AG04450 (cell line): ENCODE measurements around the gene CNTN1. TPM values are rescaled to one million over a fixed set of nuclear protein-coding genes. Genes with fewer than 3 reads are reported as not detected.

Experiments
- CTCF ChIA-PET: fragments of 300-600, 350-600 bp; formaldehyde crosslinking; extraction: SDS; loops from one replicate; lab custom pipeline; 2022; ENCODE audit warnings: antibody characterized with exemption, inconsistent platforms; lab: Charles Lee
- POLR2A ChIA-PET: fragments of 350-600 bp; formaldehyde crosslinking; extraction: SDS; loops from one replicate; lab custom pipeline; 2021; ENCODE audit warnings: antibody characterized with exemption, inconsistent platforms; lab: Yijun Ruan, JAX
- DNase-seq: peaks from one replicate; pipeline ENCODE4 v3.0.0-alpha.2; 2011; ENCODE audit warnings: low read depth, low spot score
- H3K27ac ChIP-seq: one replicate; pipeline ENCODE4 v1.5.1; 2012; ENCODE audit warnings: low read depth, low read length, control low read depth
- H3K27me3 ChIP-seq: one replicate; pipeline ENCODE4 v1.6.0; 2012; ENCODE audit warnings: low read length; ENCODE audit not compliant: control insufficient read depth, insufficient read depth
- H3K4me3 ChIP-seq: 2 replicates; pipeline ENCODE4 v1.5.1; 2011; ENCODE audit warnings: mild to moderate bottlenecking, low read depth, low read length, control low read depth
- H3K9me3 ChIP-seq: 2 replicates; pipeline ENCODE4 v1.5.1; 2012; ENCODE audit warnings: low read length; ENCODE audit not compliant: control insufficient read depth, insufficient read depth
- polyA plus RNA-seq: library from polyadenylated mRNA; depleted of rRNA; stranded (reverse); fragments of >200 nt; gene quantifications from 2 replicates; pipeline ENCODE4 v1.2.3, GENCODE V29; 2011
- TF ChIP-seq, protein P1 (sequence below): IDR thresholded peaks from 2 replicates; pipeline ENCODE4 v1.5.1; 2011; ENCODE audit warnings: low read depth, low read length, control low read depth, inconsistent platforms

Gene CNTN1
- polyA plus RNA-seq, 1 experiment = 0.19 TPM

- no peak for DNase-seq
- H3K27ac ChIP-seq = no peak overlapping the region
- H3K4me3 ChIP-seq = no peak overlapping the region
- no peaks in the 10 kb centered on the region for H3K27me3 ChIP-seq
- CTCF ChIA-PET = no interaction called here
- no peaks in the 10 kb centered on the region for H3K9me3 ChIP-seq
- TF ChIP-seq, protein P1, sequence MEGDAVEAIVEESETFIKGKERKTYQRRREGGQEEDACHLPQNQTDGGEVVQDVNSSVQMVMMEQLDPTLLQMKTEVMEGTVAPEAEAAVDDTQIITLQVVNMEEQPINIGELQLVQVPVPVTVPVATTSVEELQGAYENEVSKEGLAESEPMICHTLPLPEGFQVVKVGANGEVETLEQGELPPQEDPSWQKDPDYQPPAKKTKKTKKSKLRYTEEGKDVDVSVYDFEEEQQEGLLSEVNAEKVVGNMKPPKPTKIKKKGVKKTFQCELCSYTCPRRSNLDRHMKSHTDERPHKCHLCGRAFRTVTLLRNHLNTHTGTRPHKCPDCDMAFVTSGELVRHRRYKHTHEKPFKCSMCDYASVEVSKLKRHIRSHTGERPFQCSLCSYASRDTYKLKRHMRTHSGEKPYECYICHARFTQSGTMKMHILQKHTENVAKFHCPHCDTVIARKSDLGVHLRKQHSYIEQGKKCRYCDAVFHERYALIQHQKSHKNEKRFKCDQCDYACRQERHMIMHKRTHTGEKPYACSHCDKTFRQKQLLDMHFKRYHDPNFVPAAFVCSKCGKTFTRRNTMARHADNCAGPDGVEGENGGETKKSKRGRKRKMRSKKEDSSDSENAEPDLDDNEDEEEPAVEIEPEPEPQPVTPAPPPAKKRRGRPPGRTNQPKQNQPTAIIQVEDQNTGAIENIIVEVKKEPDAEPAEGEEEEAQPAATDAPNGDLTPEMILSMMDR = no peak
- POLR2A ChIA-PET = no interaction called here
Observed at GRCh38 chr12:40738856-40739255, 46.6 kb downstream of the CNTN1 start.

GRCh38 chr12:40742041-40742440 is 49.8 kb downstream of the CNTN1 start:
- Histone ChIP-seq H3K27ac (no peak overlapping the region), H3K27me3 (no peaks in the 10 kb centered on the region), H3K9me3 (no peaks in the 10 kb centered on the region), H3K4me3 (no peak overlapping the region)
- ChIA-PET CTCF (no interaction called here), POLR2A (no interaction called here)
- TF ChIP-seq, protein P1 = no peak
- no peak for DNase-seq

- TF ChIP-seq, protein P1 = no peak
- ChIA-PET CTCF (no interaction called here), POLR2A (no interaction called here)
- Histone ChIP-seq H3K4me3 (no peak overlapping the region), H3K27me3 (no peaks in the 10 kb centered on the region), H3K27ac (no peak overlapping the region), H3K9me3 (no peaks in the 10 kb centered on the region)
- no peak for DNase-seq
Observed at GRCh38 chr12:40745386-40745785, 53.1 kb downstream of the CNTN1 start.

DNA sequence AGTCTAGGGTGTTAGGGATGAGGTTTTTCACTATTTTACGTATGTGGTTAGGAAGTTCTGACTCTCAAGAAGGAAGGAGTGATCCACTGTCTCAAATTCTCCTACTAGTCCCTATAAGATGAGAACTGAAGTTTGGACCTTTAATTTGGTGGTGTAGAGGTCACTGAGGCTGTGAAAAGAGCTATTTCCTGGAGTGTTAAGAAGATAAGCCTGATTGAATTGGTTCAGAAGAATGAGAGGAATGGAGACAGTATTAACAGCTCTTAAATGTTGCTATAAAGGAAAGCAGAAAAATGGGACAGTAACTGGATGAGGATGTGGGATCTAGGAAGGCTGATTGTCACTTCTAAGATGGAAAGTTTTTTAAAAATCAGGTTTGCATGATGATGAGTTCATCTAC is 57.6 kb downstream of the CNTN1 start:
- TF ChIP-seq, protein P1 = no peak
- no peaks in the 10 kb centered on the region for H3K27me3 ChIP-seq
- DNase-seq = no peak
- POLR2A ChIA-PET = no interaction called here
- CTCF ChIA-PET = interaction anchor here (0.6 kb wide), 1 partner anchor 81 kb away, joined by 3 read pairs; no protein-coding TSS in a partner anchor
- no peak overlapping the region for H3K27ac ChIP-seq
- no peak overlapping the region for H3K4me3 ChIP-seq
- no peaks in the 10 kb centered on the region for H3K9me3 ChIP-seq

GRCh38 chr12:40752011-40752410 is 59.8 kb downstream of the CNTN1 start:
- no peak for DNase-seq
- TF ChIP-seq, protein P1 = no peak
- H3K4me3 ChIP-seq = no peak overlapping the region
- CTCF ChIA-PET = no interaction called here
- POLR2A ChIA-PET = no interaction called here
- H3K27me3 ChIP-seq = no peaks in the 10 kb centered on the region
- H3K27ac ChIP-seq = no peak overlapping the region
- H3K9me3 ChIP-seq = no peaks in the 10 kb centered on the region
